K562 (cell line): Measurements from ENCODE around the gene HLA-DOA. TPM values are rescaled to one million over a fixed set of nuclear protein-coding genes. Genes with fewer than 3 reads are reported as not detected.
A peak's percentile ranks its signal among the peaks of the same experiment; 100 is the strongest.

ENCODE experiments used
- FIP1L1 ChIP-seq: fragments of 200-400 bp; formaldehyde crosslinking; IDR thresholded peaks from 2 replicates; pipeline ENCODE4 v1.6.1; 2018; ENCODE audit warnings: mild to moderate bottlenecking, low read depth, low read length; ENCODE audit not compliant: poor library complexity, severe bottlenecking
- KDM4B ChIP-seq, 2 experiments: fragments of 450-650 bp in 1 of 2; sonication (generic) in 1 of 2; IDR thresholded peaks; 2 replicates each; pipeline ENCODE4 v1.6.1; 2016 to 2017; ENCODE audit warnings: borderline replicate concordance in 2 of 2, antibody characterized with exemption in 1 of 2, low read depth in 1 of 2, mild to moderate bottlenecking in 1 of 2
- KDM5B ChIP-seq: fragments of 200-600 bp; sonication (generic); IDR thresholded peaks from 2 replicates; pipeline ENCODE4 v1.6.1; 2012; ENCODE audit warnings: low read depth, mild to moderate bottlenecking, moderate library complexity, low read length, control low read depth, inconsistent platforms; ENCODE audit not compliant: insufficient replicate concordance
- MCM3 ChIP-seq: fragments of 450-650 bp; IDR thresholded peaks from 2 replicates; pipeline ENCODE4 v1.6.1; 2016
- MIER1 ChIP-seq: fragments of 450-650 bp; IDR thresholded peaks from 2 replicates; pipeline ENCODE4 v1.6.1; 2016; ENCODE audit warnings: antibody characterized with exemption, mild to moderate bottlenecking, low read depth
- NFATC3 ChIP-seq: fragments of 450-650 bp; IDR thresholded peaks from 2 replicates; pipeline ENCODE4 v1.6.1; 2017; ENCODE audit warnings: mild to moderate bottlenecking
- NR1H2 ChIP-seq: sonication (generic); formaldehyde crosslinking; IDR thresholded peaks from 2 replicates; pipeline ENCODE4 v1.4.0; 2020; ENCODE audit warnings: mild to moderate bottlenecking, missing genetic modification reagents
- SNAPC5 ChIP-seq: fragments of 250-450 bp; sonication (Bioruptor Pico); IDR thresholded peaks from 2 replicates; pipeline ENCODE4 v1.8.0; 2021; ENCODE audit warnings: moderate library complexity, mild to moderate bottlenecking, inconsistent platforms
- SNRNP70 ChIP-seq: fragments of 200-400 bp; formaldehyde crosslinking; optimal IDR thresholded peaks from 2 replicates; pipeline ENCODE3; 2017; ENCODE audit warnings: low read depth, low read length
- USF2 ChIP-seq: sonication (generic); formaldehyde crosslinking; IDR thresholded peaks from 2 replicates; pipeline ENCODE4 v1.5.0; 2020; ENCODE audit warnings: missing genetic modification reagents
- ZBTB2 ChIP-seq: fragments of 450-650 bp; IDR thresholded peaks from 2 replicates; pipeline ENCODE4 v1.6.1; 2016; ENCODE audit warnings: antibody characterized with exemption
- ZBTB26 ChIP-seq: fragments of 450-650 bp; formaldehyde crosslinking; IDR thresholded peaks from 2 replicates; pipeline ENCODE4 v1.4.0; 2022; ENCODE audit warnings: missing genetic modification characterization
- ZFP1 ChIP-seq: fragments of 450-650 bp; formaldehyde crosslinking; IDR thresholded peaks from 2 replicates; pipeline ENCODE4 v1.4.0; 2020; ENCODE audit warnings: mild to moderate bottlenecking, mixed read lengths
- ZFPM2 ChIP-seq: fragments of 250-450 bp; sonication (Bioruptor Pico); IDR thresholded peaks from 2 replicates; pipeline ENCODE4 v1.5.1; 2022; ENCODE audit warnings: mild to moderate bottlenecking
- ZKSCAN3 ChIP-seq: fragments of 250-450 bp; sonication (Bioruptor Pico); IDR thresholded peaks from 2 replicates; pipeline ENCODE4 v1.4.0; 2020
- ZNF609 ChIP-seq: sonication (generic); formaldehyde crosslinking; IDR thresholded peaks from 2 replicates; pipeline ENCODE4 v1.8.1; 2023; ENCODE audit warnings: missing genetic modification reagents, mild to moderate bottlenecking, borderline replicate concordance
- ZNF668 ChIP-seq: fragments of 250-450 bp; sonication (Bioruptor Pico); IDR thresholded peaks from 2 replicates; pipeline ENCODE4 v1.8.0; 2022; ENCODE audit warnings: mild to moderate bottlenecking, inconsistent platforms
- polyA plus RNA-seq, 8 experiments: library from polyadenylated mRNA; depleted of rRNA in 4 of 8; stranded (reverse) in 5 of 8; unstranded in 3 of 8; fragments of >200 nt; fragmentation: Nextera tagmentation in 2 of 8; fragmentation: Illumina TruSeq in 1 of 8; extraction: Ambion mirVana in 2 of 8; extraction: Trizol in 1 of 8; gene quantifications; 2 replicates each; pipeline versions ENCODE4 v1.2.1 to v1.2.3, GENCODE V29; 2011 to 2014; ENCODE audit warnings: inconsistent platforms in 1 of 8, missing spikeins in 1 of 8
- total RNA-seq, 7 experiments: library from RNA; depleted of rRNA in 6 of 7; stranded (reverse); fragments of >200 nt in 6 of 7; fragmentation: Illumina TruSeq in 2 of 7; extraction: Trizol in 2 of 7; gene quantifications; 2 replicates each; pipeline versions ENCODE4 v1.2.1 to v1.2.3, GENCODE V29; 2011 to 2021; ENCODE audit warnings: low replicate concordance in 1 of 7

The HLA-DOA gene
- total and polyA plus RNA-seq, 9 of the 15 experiments (the other 6 are each of a cell fraction or from before 2014, with no cell fraction given): 0.07 TPM; not detected in 8

- TF ChIP-seq ZNF609 (CRISPR knock-in tag) (no peak; the same call in 1 of the 2 replicates), USF2 (CRISPR knock-in tag) (no peak), MCM3 (no peak), FIP1L1 (no peak), KDM4B (IDR thresholded peaks at IDR 0.05; ENCODE audit: borderline replicate concordance in 2 of 2, low read depth in 1 of 2) (no peak), SNAPC5 (CRISPR knock-in tag) (no peak), MIER1 (0 out of 2 replicates have a peak, but pooled peaks have one; percentile 35), SNRNP70 (no peak), ZKSCAN3 (CRISPR knock-in tag) (no peak), NR1H2 (CRISPR knock-in tag) (peak; percentile 74), ZBTB2 (0 out of 2 replicates have a peak, but pooled peaks have one; percentile 10), ZFP1 (CRISPR knock-in tag) (no peak), ZFPM2 (CRISPR knock-in tag) (no peak), ZBTB26 (no peak), KDM5B (peak; percentile 29), ZNF668 (CRISPR knock-in tag) (0 out of 2 replicates have a peak, but pooled peaks have one; percentile 55), NFATC3 (no peak; the same call in 1 of the 2 replicates)
Observed at GRCh38 chr6:32967151-32968091, 42.0 kb downstream of the HLA-DOA start (continued).
